GM13976 (cell line): ENCODE data around the gene PC.

Experiments used
- DNase-seq: peaks from one replicate; pipeline ENCODE4 v3.0.0; 2012; ENCODE audit warnings: low spot score
- CTCF ChIP-seq: IDR thresholded peaks from 2 replicates; pipeline ENCODE4 v1.5.1; 2012; ENCODE audit warnings: borderline replicate concordance, mild to moderate bottlenecking; ENCODE audit not compliant: insufficient read depth; ENCODE audit errors: extremely low read depth, missing control alignments, control extremely low read depth
- in situ Hi-C: fragments of 300-500 bp; cut with MboI; formaldehyde crosslinking; loops from one replicate; pipeline ENCODE4 v1.12.0; 2022; ENCODE audit warnings: low sequenced_read_pairs, mixed read lengths, inconsistent platforms; ENCODE audit not compliant: unreplicated experiment

The PC gene

GRCh38 chr11:66914505-66914904 is 43.7 kb downstream of the PC start:
- TF ChIP-seq CTCF, result no peak
- no peak for DNase-seq
- in situ Hi-C loops, result no loop called here

- no peak for TF ChIP-seq CTCF
- in situ Hi-C loops, result no loop called here
- no peak for DNase-seq
Observed at GRCh38 chr11:66912911-66913310, 45.3 kb downstream of the PC start.

DNA sequence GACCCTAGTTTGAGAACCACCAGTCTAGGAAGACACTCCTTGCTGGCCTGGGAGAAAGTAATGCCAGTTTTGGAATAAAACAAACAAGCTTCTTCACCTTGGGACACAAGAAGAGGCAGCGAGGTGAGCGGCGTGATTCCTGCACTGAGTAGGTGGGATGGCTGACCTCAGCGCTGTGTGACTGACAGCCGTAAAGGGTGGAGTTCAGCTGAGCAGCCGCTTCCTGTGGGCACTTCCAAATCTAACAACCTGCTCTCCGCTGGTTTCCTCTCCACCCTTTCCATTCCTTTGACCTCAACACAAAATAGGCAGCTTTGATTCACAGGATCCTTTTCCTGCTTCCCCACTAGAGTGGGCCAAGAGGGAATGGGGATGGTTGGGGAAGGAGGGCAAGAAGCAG is 45.8 kb downstream of the PC start:
- no peak for TF ChIP-seq CTCF
- in situ Hi-C loops, result no loop called here
- no peak for DNase-seq

- in situ Hi-C loops, result no loop called here
- no peak for DNase-seq
- TF ChIP-seq CTCF, result no peak
Observed at GRCh38 chr11:66910669-66911068, 47.5 kb downstream of the PC start.

DNA sequence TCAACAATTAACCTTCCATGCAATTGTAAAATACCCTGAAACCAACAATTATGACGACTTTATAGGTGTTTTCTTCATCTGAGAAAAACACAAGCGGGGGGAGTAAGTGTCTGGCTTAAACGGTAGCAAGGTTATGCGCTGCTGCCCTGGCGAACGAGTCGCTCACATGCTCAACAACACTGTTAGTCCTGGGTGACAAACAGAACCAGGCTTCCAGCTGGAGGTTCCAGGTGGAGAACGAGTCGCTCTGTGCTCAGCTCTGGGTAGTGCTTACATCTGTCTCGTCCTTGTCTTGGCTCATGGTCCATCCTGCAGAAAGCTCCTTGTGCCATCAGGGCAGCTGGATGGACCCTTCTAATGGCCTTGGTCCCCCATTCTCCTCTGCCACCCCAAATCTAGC is 48.2 kb downstream of the PC start:
- in situ Hi-C loops, result no loop called here

GRCh38 chr11:66909181-66909580 is 49.0 kb downstream of the PC start:
- DNase-seq, result no peak
- no peak for TF ChIP-seq CTCF
- in situ Hi-C loops, result no loop called here

More for the DNA sequence above, 48.2 kb downstream of the PC start:
- TF ChIP-seq CTCF, result no peak
- no peak for DNase-seq

DNA sequence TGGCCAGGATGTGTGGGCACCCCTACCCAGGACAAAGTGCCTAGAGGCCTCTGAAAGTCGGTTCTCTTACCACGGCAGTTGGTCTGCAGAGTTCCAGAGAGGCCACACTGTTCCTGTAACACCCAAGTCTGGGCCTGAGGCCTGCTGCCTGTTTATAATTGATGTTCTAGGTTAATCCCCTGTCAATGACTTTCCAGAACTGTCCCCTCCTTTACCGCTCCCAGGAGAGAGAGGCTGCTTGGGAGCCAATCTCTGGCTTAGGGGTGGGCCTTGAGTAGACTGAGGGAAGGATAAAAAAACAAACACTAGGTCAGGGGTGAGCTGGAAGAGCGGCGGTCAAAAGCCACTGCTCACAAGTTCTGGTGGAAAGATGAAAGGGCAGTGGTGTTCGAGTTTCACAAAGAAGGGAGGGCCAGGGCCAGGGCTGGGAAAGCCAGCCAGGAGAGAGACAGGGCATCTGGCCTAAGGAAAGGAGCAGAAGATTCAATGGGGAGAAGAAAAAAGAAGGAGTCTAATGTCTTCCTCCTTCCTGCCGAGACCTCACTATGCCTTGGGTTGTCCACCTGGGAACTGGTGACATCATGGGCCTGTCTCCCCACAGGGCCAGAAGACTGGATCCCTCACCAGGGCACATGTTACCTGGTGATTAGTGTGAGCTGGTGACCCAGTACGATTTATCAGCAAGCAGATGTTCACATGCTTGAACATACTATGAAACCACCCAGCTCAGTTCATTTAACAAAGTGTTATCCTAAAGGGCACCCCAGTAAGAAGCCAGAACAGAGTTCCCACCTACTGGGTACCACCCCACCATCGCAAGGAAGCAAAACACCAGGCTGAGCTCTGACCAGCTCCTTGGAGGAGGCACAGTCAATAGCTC is 50.2 kb downstream of the PC start:
- DNase-seq, result no peak
- no peak for TF ChIP-seq CTCF
- in situ Hi-C loops, result no loop called here
